ENCODE results near the gene FBXO7.

Gene FBXO7

DNA sequence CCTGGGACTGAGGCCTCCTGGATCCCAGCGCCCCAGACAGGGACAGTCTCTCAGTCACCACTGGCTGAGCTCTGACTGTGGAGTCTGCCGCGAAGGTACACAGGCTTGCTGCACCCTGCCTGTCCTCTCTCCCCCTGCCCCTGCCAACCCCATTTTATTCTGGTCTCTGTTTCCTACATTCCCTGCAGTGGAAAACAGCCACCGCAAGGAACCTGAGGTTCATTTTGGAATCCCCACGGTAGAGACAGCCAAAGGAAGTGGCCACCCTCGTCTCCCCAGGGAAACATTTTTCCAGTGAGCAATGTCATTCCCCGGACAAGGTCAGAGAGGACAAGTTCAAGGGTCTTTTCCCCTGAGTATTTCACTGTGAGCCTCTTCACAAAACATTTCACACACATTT lies 56.6 kb downstream of the FBXO7 start:
- peaks cover 5% of the 10 kb centered on the region for H3K4me1 ChIP-seq (ENCODE audit: control insufficient read depth, insufficient read depth, low read length)
- H3K27ac ChIP-seq (ENCODE audit: extremely low read depth, low read depth, low read length), result no peak overlapping the region
- H3K4me3 ChIP-seq (ENCODE audit: low read depth, low read length), result no peak overlapping the region
- H3K36me3 ChIP-seq (ENCODE audit: control insufficient read depth in 2 of 2, insufficient read depth in 1 of 2, low read length in 2 of 2), result no peaks in the 10 kb centered on the region
- no peaks in the 10 kb centered on the region for H3K9me3 ChIP-seq (ENCODE audit: control insufficient read depth, insufficient read depth, low read depth, low read length)
- ChIA-PET CTCF (interaction anchor here (0.6 to 9.7 kb wide), 9 partner anchors 12 to 536 kb away, joined by 3 to 238 read pairs (median 4); partner anchors contain the start of gene TIMP3), POLR2A (interaction anchor here (1.6 kb wide), 1 partner anchor 266 kb away, joined by 4 read pairs; no protein-coding TSS in a partner anchor)
- no peak for TF ChIP-seq RBAK (tag by site-specific recombination; IDR thresholded peaks at IDR 0.05)
- TF ChIP-seq ZNF37A (tag by site-specific recombination; IDR thresholded peaks at IDR 0.05), result no peak
- TF ChIP-seq PRDM1 (tag by site-specific recombination; IDR thresholded peaks at IDR 0.05), result no peak
- no peak for TF ChIP-seq ZNF585B (tag by site-specific recombination; IDR thresholded peaks at IDR 0.05)
- no peak for TF ChIP-seq ZNF747 (tag by site-specific recombination; IDR thresholded peaks at IDR 0.05)
- no peak for TF ChIP-seq ZBTB48 (tag by site-specific recombination; IDR thresholded peaks at IDR 0.05)
- no peak for TF ChIP-seq ZNF544 (tag by site-specific recombination; IDR thresholded peaks at IDR 0.05)
- TF ChIP-seq ZNF174 (tag by site-specific recombination; IDR thresholded peaks at IDR 0.05), result no peak
- TF ChIP-seq ZNF423 (tag by site-specific recombination; IDR thresholded peaks at IDR 0.05), result no peak
- no peak for TF ChIP-seq ZBTB7A (tag by site-specific recombination; IDR thresholded peaks at IDR 0.05; ENCODE audit: low read depth)
- no peak for TF ChIP-seq GLIS2 (tag by site-specific recombination; IDR thresholded peaks at IDR 0.05)
- TF ChIP-seq ZNF169 (tag by site-specific recombination; IDR thresholded peaks at IDR 0.05), result no peak
- TF ChIP-seq ZNF600 (tag by site-specific recombination; IDR thresholded peaks at IDR 0.05), result no peak

DNA sequence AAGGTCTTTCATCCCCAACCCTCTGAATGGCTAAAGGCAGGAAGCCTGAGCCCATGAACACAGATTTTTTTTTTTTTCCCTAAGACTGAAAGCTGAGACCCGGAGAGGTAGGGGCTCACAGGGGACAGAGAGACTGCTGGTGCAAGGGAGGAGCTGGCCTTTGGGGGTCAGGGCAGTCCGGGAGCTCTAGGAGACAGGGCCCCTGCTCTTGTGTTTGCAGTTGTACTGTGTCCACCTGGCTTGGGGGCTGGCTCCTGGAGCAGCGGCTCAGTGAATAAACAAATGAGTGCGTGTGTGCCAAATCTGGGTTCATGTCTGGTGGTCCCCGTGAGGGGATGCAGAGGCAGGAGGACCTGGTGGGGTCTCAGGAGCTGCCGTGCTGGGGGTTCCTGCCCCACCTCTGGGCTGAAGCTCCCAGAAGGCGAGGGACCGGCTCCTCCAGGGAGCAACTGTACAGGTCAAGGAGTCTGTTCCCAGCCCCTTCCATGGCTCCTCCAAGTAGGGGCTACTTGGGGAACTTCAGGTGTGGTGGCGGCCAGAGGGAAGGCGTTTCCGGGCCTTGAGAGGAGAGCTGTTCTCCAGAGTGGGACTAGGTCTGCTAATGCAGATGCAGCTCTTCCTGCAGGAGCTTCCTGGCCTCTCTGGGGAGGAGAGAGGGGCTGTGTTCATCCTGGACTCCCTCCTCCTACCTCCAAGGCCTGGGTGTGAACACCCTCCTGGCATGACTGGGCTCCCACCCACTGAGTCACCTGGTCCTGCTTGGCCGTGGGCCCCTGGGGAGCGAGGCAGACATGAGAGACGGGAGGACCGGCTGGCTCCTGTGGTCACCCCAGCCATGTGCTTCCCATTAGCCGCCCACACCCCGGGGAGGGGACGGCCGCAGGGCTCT lies 57.6 kb downstream of the FBXO7 start:
- Histone ChIP-seq H3K4me1 (ENCODE audit: control insufficient read depth, insufficient read depth, low read length) (peaks cover 5% of the 10 kb centered on the region), H3K9me3 (ENCODE audit: control insufficient read depth, insufficient read depth, low read depth, low read length) (no peaks in the 10 kb centered on the region), H3K36me3 (ENCODE audit: control insufficient read depth in 2 of 2, insufficient read depth in 1 of 2, low read length in 2 of 2) (no peaks in the 10 kb centered on the region), H3K4me3 (ENCODE audit: low read depth, low read length) (no peak overlapping the region), H3K27ac (ENCODE audit: extremely low read depth, low read depth, low read length) (peak overlapping the region; percentile 50; the same call in 1 of the 2 replicates)
- ChIA-PET POLR2A (interaction anchor here (0.6 to 1.6 kb wide), 2 partner anchors 265 to 296 kb away, joined by 3 to 4 read pairs; no protein-coding TSS in a partner anchor), CTCF (interaction anchor here (0.5 to 9.7 kb wide), 8 partner anchors 30 to 512 kb away, joined by 3 to 238 read pairs (median 4); partner anchors contain the start of gene TIMP3)
- TF ChIP-seq WT1 (tag by site-specific recombination; IDR thresholded peaks at IDR 0.05) (no peak), ZFHX2 (tag by site-specific recombination; conservative IDR thresholded peaks at IDR 0.05) (peak; percentile 95), ZNF776 (tag by site-specific recombination; IDR thresholded peaks at IDR 0.05; ENCODE audit: borderline replicate concordance) (no peak), KLF1 (tag by site-specific recombination; IDR thresholded peaks at IDR 0.05) (peak; percentile 93), SCRT2 (tag by site-specific recombination; IDR thresholded peaks at IDR 0.05) (no peak), ZNF335 (tag by site-specific recombination; conservative IDR thresholded peaks at IDR 0.05) (peak; percentile 22; the same call in 1 of the 2 replicates), ZNF311 (tag by site-specific recombination; IDR thresholded peaks at IDR 0.05; ENCODE audit: borderline replicate concordance) (no peak), ZNF341 (tag by site-specific recombination; IDR thresholded peaks at IDR 0.05; ENCODE audit: low read depth) (peak; percentile 24; the same call in 1 of the 2 replicates), ZBTB48 (tag by site-specific recombination; IDR thresholded peaks at IDR 0.05) (peak; percentile 27; the same call in 1 of the 2 replicates), ZNF624 (tag by site-specific recombination; IDR thresholded peaks at IDR 0.05) (no peak), ZNF24 (tag by site-specific recombination; IDR thresholded peaks at IDR 0.05) (no peak), GLIS2 (tag by site-specific recombination; IDR thresholded peaks at IDR 0.05) (peak; percentile 74), ZIC2 (tag by site-specific recombination; IDR thresholded peaks at IDR 0.05) (peak; percentile 68)
- TF ChIP-seq, protein P1, sequence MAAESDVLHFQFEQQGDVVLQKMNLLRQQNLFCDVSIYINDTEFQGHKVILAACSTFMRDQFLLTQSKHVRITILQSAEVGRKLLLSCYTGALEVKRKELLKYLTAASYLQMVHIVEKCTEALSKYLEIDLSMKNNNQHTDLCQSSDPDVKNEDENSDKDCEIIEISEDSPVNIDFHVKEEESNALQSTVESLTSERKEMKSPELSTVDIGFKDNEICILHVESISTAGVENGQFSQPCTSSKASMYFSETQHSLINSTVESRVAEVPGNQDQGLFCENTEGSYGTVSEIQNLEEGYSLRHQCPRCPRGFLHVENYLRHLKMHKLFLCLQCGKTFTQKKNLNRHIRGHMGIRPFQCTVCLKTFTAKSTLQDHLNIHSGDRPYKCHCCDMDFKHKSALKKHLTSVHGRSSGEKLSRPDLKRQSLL (tag by site-specific recombination; IDR thresholded peaks at IDR 0.05), result no peak
- TF ChIP-seq, protein P2, sequence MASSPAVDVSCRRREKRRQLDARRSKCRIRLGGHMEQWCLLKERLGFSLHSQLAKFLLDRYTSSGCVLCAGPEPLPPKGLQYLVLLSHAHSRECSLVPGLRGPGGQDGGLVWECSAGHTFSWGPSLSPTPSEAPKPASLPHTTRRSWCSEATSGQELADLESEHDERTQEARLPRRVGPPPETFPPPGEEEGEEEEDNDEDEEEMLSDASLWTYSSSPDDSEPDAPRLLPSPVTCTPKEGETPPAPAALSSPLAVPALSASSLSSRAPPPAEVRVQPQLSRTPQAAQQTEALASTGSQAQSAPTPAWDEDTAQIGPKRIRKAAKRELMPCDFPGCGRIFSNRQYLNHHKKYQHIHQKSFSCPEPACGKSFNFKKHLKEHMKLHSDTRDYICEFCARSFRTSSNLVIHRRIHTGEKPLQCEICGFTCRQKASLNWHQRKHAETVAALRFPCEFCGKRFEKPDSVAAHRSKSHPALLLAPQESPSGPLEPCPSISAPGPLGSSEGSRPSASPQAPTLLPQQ (tag by site-specific recombination; IDR thresholded peaks at IDR 0.05), result no peak
- TF ChIP-seq, protein P3, sequence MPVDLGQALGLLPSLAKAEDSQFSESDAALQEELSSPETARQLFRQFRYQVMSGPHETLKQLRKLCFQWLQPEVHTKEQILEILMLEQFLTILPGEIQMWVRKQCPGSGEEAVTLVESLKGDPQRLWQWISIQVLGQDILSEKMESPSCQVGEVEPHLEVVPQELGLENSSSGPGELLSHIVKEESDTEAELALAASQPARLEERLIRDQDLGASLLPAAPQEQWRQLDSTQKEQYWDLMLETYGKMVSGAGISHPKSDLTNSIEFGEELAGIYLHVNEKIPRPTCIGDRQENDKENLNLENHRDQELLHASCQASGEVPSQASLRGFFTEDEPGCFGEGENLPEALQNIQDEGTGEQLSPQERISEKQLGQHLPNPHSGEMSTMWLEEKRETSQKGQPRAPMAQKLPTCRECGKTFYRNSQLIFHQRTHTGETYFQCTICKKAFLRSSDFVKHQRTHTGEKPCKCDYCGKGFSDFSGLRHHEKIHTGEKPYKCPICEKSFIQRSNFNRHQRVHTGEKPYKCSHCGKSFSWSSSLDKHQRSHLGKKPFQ (tag by site-specific recombination; IDR thresholded peaks at IDR 0.05), result peak; percentile 35; the same call in 1 of the 2 replicates
- TF ChIP-seq, protein P4, sequence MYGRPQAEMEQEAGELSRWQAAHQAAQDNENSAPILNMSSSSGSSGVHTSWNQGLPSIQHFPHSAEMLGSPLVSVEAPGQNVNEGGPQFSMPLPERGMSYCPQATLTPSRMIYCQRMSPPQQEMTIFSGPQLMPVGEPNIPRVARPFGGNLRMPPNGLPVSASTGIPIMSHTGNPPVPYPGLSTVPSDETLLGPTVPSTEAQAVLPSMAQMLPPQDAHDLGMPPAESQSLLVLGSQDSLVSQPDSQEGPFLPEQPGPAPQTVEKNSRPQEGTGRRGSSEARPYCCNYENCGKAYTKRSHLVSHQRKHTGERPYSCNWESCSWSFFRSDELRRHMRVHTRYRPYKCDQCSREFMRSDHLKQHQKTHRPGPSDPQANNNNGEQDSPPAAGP (tag by site-specific recombination; IDR thresholded peaks at IDR 0.05), result peak; percentile 99
- TF ChIP-seq, protein P5, sequence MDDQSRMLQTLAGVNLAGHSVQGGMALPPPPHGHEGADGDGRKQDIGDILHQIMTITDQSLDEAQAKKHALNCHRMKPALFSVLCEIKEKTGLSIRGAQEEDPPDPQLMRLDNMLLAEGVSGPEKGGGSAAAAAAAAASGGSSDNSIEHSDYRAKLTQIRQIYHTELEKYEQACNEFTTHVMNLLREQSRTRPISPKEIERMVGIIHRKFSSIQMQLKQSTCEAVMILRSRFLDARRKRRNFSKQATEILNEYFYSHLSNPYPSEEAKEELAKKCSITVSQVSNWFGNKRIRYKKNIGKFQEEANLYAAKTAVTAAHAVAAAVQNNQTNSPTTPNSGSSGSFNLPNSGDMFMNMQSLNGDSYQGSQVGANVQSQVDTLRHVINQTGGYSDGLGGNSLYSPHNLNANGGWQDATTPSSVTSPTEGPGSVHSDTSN (CRISPR knock-in tag; IDR thresholded peaks at IDR 0.05), result no peak
